Karpas-422 (cell line): ENCODE measurements around the gene NKAIN2. TPM values are rescaled to one million over a fixed set of nuclear protein-coding genes. Genes with fewer than 3 reads are reported as not detected.

ENCODE experiments used
- DNase-seq: peaks from one replicate; pipeline ENCODE4 v3.0.0-alpha.2; 2015
- H2AFZ ChIP-seq: fragments of 200-600 bp; sonication (generic); 2 replicates; pipeline ENCODE4 v1.6.1; 2014; ENCODE audit warnings: antibody characterized with exemption, low read length, mixed read lengths
- H3K27ac ChIP-seq: fragments of 200-600 bp; sonication (generic); 2 replicates; pipeline ENCODE4 v1.5.1; 2014; ENCODE audit warnings: mild to moderate bottlenecking, low read length, moderate library complexity
- H3K27me3 ChIP-seq: fragments of 200-600 bp; sonication (generic); 2 replicates; pipeline ENCODE4 v1.6.1; 2014; ENCODE audit warnings: low read length, mixed read lengths
- H3K36me3 ChIP-seq: fragments of 200-600 bp; sonication (generic); 2 replicates; pipeline ENCODE4 v1.6.1; 2014; ENCODE audit warnings: low read length, mixed read lengths; ENCODE audit not compliant: insufficient read depth
- H3K4me1 ChIP-seq: fragments of 200-600 bp; sonication (generic); 2 replicates; pipeline ENCODE4 v1.6.1; 2014; ENCODE audit warnings: mild to moderate bottlenecking, low read length, mixed read lengths
- H3K4me2 ChIP-seq: fragments of 200-600 bp; sonication (generic); 2 replicates; pipeline ENCODE4 v1.6.1; 2014; ENCODE audit warnings: low read length, low read depth, mild to moderate bottlenecking; ENCODE audit not compliant: poor library complexity, severe bottlenecking
- H3K4me3 ChIP-seq: fragments of 200-600 bp; sonication (generic); 2 replicates; pipeline ENCODE4 v1.5.1; 2014; ENCODE audit warnings: mild to moderate bottlenecking, antibody characterized with exemption, low read length, mixed read lengths
- H3K79me2 ChIP-seq: fragments of 200-600 bp; sonication (generic); 2 replicates; pipeline ENCODE4 v1.6.1; 2014; ENCODE audit warnings: mild to moderate bottlenecking, low read length, mixed read lengths
- H3K9ac ChIP-seq: fragments of 200-600 bp; sonication (generic); 2 replicates; pipeline ENCODE4 v1.6.0; 2014; ENCODE audit warnings: low read length
- H3K9me2 ChIP-seq: fragments of 200-600 bp; sonication (generic), shearing (Covaris generic); replicated peaks from 2 replicates; pipeline ENCODE4 v1.6.0; 2014; ENCODE audit warnings: mild to moderate bottlenecking, low read length, moderate library complexity; ENCODE audit not compliant: insufficient read depth
- H3K9me3 ChIP-seq: fragments of 300-700, 200-600 bp; sonication (generic); 2 replicates; pipeline ENCODE4 v1.6.1; 2014; ENCODE audit warnings: low read length, mixed read lengths
- H4K20me1 ChIP-seq: fragments of 200-600 bp; sonication (generic); 2 replicates; pipeline ENCODE4 v1.6.1; 2014; ENCODE audit warnings: mild to moderate bottlenecking, antibody characterized with exemption, low read length, low read depth; ENCODE audit not compliant: insufficient read depth
- total RNA-seq: library from RNA; depleted of rRNA; stranded (reverse); fragments of >200 nt; shearing (Covaris generic); gene quantifications from 2 replicates; pipeline ENCODE4 v1.2.3, GENCODE V29; 2014; ENCODE audit warnings: low replicate concordance

The NKAIN2 gene
- total RNA-seq, 1 experiment from 2014 or later: not detected

GRCh38 chr6:124512431-124512830, 708.8 kb downstream of the NKAIN2 start:
- peaks cover 26% of the 10 kb centered on the region for H3K9me3 ChIP-seq
- no peak overlapping the region for H3K4me3 ChIP-seq
- H3K36me3 ChIP-seq: no peaks in the 10 kb centered on the region; the same call in 1 of the 2 replicates
- no peaks in the 10 kb centered on the region for H4K20me1 ChIP-seq
- H3K9ac ChIP-seq: no peak overlapping the region
- H3K9me2 ChIP-seq: no peaks in the 10 kb centered on the region
- no peak overlapping the region for H2AFZ ChIP-seq
- H3K79me2 ChIP-seq: no peaks in the 10 kb centered on the region
- no peak for DNase-seq
- H3K27ac ChIP-seq: no peak overlapping the region
- no peaks in the 10 kb centered on the region for H3K4me1 ChIP-seq
- no peak overlapping the region for H3K4me2 ChIP-seq
- H3K27me3 ChIP-seq: no peaks in the 10 kb centered on the region

- no peak for DNase-seq
- Histone ChIP-seq H3K27ac (no peak overlapping the region), H3K9ac (no peak overlapping the region), H3K9me3 (peaks cover 10% of the 10 kb centered on the region; the same call in 1 of the 2 replicates), H3K27me3 (no peaks in the 10 kb centered on the region), H3K4me1 (no peaks in the 10 kb centered on the region), H4K20me1 (no peaks in the 10 kb centered on the region), H3K9me2 (no peaks in the 10 kb centered on the region), H3K36me3 (no peaks in the 10 kb centered on the region; the same call in 1 of the 2 replicates), H2AFZ (no peak overlapping the region), H3K4me2 (no peak overlapping the region), H3K4me3 (no peak overlapping the region), H3K79me2 (no peaks in the 10 kb centered on the region)
These were observed 713.7 kb downstream of the NKAIN2 start for GRCh38 chr6:124517339-124517738.

GRCh38 chr6:124520514-124520913, 716.8 kb downstream of the NKAIN2 start:
- Histone ChIP-seq H3K79me2 (no peaks in the 10 kb centered on the region), H3K4me1 (no peaks in the 10 kb centered on the region), H3K4me3 (no peak overlapping the region), H3K36me3 (no peaks in the 10 kb centered on the region), H3K4me2 (no peak overlapping the region), H3K9me2 (no peaks in the 10 kb centered on the region), H3K9me3 (peaks cover 7% of the 10 kb centered on the region), H4K20me1 (no peaks in the 10 kb centered on the region), H3K27ac (no peak overlapping the region), H2AFZ (no peak overlapping the region), H3K27me3 (no peaks in the 10 kb centered on the region), H3K9ac (no peak overlapping the region)
- no peak for DNase-seq

- DNase-seq: no peak
These were observed 718.7 kb downstream of the NKAIN2 start for GRCh38 chr6:124522335-124522734.

GRCh38 chr6:124524491-124525200, 721.0 kb downstream of the NKAIN2 start:
- no peak overlapping the region for H3K9ac ChIP-seq
- no peaks in the 10 kb centered on the region for H4K20me1 ChIP-seq
- no peaks in the 10 kb centered on the region for H3K4me1 ChIP-seq
- H3K9me3 ChIP-seq: peaks cover 15% of the 10 kb centered on the region
- no peak overlapping the region for H2AFZ ChIP-seq
- no peaks in the 10 kb centered on the region for H3K27me3 ChIP-seq
- no peak overlapping the region for H3K4me2 ChIP-seq
- no peaks in the 10 kb centered on the region for H3K36me3 ChIP-seq
- no peak overlapping the region for H3K27ac ChIP-seq
- no peak overlapping the region for H3K4me3 ChIP-seq
- H3K9me2 ChIP-seq: no peaks in the 10 kb centered on the region
- no peaks in the 10 kb centered on the region for H3K79me2 ChIP-seq
- no peak for DNase-seq

More at GRCh38 chr6:124522335-124522734, 718.7 kb downstream of the NKAIN2 start:
- Histone ChIP-seq H3K9me2 (no peaks in the 10 kb centered on the region), H4K20me1 (no peaks in the 10 kb centered on the region), H3K4me3 (no peak overlapping the region), H3K4me2 (no peak overlapping the region), H3K27me3 (no peaks in the 10 kb centered on the region), H3K9ac (no peak overlapping the region), H3K9me3 (peaks cover 4% of the 10 kb centered on the region), H3K79me2 (no peaks in the 10 kb centered on the region), H2AFZ (no peak overlapping the region), H3K36me3 (no peaks in the 10 kb centered on the region), H3K4me1 (no peaks in the 10 kb centered on the region), H3K27ac (no peak overlapping the region)

GRCh38 chr6:124530926-124531325, 727.3 kb downstream of the NKAIN2 start:
- H3K4me1 ChIP-seq: no peaks in the 10 kb centered on the region
- no peak overlapping the region for H2AFZ ChIP-seq
- no peaks in the 10 kb centered on the region for H3K9me2 ChIP-seq
- H3K9ac ChIP-seq: no peak overlapping the region
- H3K27me3 ChIP-seq: no peaks in the 10 kb centered on the region
- no peak overlapping the region for H3K27ac ChIP-seq
- H3K79me2 ChIP-seq: no peaks in the 10 kb centered on the region
- no peak for DNase-seq
- peaks cover 19% of the 10 kb centered on the region for H3K9me3 ChIP-seq
- H3K36me3 ChIP-seq: no peaks in the 10 kb centered on the region
- H3K4me3 ChIP-seq: no peak overlapping the region
- no peak overlapping the region for H3K4me2 ChIP-seq
- no peaks in the 10 kb centered on the region for H4K20me1 ChIP-seq

GRCh38 chr6:124535299-124535698, 731.6 kb downstream of the NKAIN2 start:
- Histone ChIP-seq H4K20me1 (no peaks in the 10 kb centered on the region), H3K4me1 (no peaks in the 10 kb centered on the region), H3K4me3 (no peak overlapping the region), H3K36me3 (no peaks in the 10 kb centered on the region), H3K9me3 (peaks cover 11% of the 10 kb centered on the region), H2AFZ (no peak overlapping the region), H3K4me2 (no peak overlapping the region), H3K9ac (no peak overlapping the region), H3K27ac (no peak overlapping the region), H3K9me2 (no peaks in the 10 kb centered on the region), H3K27me3 (no peaks in the 10 kb centered on the region), H3K79me2 (no peaks in the 10 kb centered on the region)
- no peak for DNase-seq

- Histone ChIP-seq H2AFZ (no peak overlapping the region), H3K4me1 (no peaks in the 10 kb centered on the region), H3K9me3 (peaks cover 11% of the 10 kb centered on the region), H3K27me3 (no peaks in the 10 kb centered on the region), H4K20me1 (no peaks in the 10 kb centered on the region), H3K9ac (no peak overlapping the region), H3K9me2 (no peaks in the 10 kb centered on the region), H3K27ac (no peak overlapping the region), H3K4me2 (no peak overlapping the region), H3K36me3 (no peaks in the 10 kb centered on the region), H3K4me3 (no peak overlapping the region), H3K79me2 (no peaks in the 10 kb centered on the region)
- DNase-seq: no peak
These were observed 732.1 kb downstream of the NKAIN2 start for GRCh38 chr6:124535746-124536145.
